GM21717 (cell line): ENCODE data around the gene SLC39A2.
"Not testable (repeated sequence)": the region's sequence is repeated elsewhere in the genome, so short reads cannot be mapped to it uniquely, and the experiment has no call there.

Experiments
- ATAC-seq: cut with Tn5 transposase; IDR thresholded peaks from one replicate; pipeline ENCODE4 v1.9.1; 2021; ENCODE audit warnings: mild to moderate bottlenecking, moderate library complexity; ENCODE audit not compliant: unreplicated experiment

SLC39A2 gene

DNA sequence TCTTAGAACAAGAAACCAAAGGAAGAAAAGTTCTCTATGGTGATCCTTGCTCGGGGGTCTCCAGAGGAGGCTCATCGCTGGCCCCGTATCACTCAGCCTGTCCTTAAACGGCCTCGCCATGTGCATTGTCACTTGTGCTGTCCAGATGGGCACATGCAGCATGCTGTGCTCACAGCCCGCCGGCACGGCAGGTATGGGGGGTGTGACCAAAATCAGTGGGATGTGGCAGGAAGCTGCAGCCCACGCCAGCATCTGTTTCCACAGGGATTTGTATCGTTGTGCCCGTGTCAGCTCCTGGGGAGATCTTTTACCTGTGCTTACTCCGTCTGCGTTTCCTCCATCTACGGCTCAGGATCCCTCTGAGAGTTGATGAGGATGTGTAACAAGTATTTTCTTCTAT lies 2.6 kb upstream of the SLC39A2 start:
- no peak for ATAC-seq

DNA sequence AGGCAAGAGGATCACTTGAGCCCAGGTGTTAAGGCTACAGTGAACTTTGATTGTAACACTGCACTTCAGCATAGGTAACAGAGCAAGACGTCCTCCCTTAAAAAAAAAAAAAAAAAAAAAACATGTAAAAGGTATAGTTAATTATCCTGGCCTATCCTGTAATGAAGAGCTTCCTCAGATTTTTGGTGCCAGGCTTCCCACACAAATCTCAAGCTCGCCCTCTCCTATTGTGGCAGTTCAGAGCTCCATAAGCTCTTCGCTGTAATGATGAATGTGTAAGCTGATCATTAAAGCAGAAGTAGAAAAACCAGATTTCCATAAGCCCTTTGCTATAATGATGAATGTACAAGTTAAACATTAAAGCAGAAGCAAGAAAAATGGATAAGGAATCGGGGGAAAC lies 2.0 kb upstream of the SLC39A2 start:
- ATAC-seq: no peak

DNA sequence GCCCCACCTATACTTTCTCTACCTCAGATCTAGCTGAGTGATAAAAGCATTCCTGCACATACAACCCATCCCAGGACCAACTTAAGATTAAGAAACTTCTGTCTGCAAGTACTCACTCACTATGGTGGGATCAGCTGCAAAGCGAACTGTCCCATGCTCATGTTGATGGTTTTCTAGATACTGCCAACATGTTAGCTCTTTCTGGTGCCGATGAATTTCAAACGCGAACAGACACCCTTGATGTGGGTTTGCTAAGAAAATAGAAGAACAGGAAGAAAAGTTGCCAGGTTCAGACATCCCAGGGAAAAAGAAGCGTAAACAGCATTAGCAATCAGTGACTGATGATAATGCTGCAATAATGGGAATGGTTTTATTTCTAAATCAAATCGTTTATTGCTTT lies 1.5 kb upstream of the SLC39A2 start:
- ATAC-seq: no peak

DNA sequence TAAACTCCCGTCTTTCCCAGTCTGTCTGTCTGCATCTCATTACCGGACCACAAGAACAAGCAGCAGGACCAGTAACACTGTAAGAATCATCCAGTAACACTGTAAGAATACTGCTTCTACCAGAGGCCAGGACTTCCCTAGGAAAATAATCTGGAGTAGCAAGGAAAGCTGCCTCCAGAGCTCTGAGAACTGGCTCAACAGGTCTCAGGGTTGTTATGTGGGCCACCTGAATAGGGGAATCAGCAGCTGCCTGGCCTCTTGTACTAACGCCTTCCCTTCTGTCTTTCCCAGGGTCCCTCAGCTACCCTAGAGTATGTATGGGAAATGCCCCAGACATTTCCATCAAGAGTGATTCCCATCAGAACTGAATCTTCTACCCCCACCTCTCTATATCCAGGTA lies 954 bp upstream of the SLC39A2 start:
- ATAC-seq: no peak

DNA sequence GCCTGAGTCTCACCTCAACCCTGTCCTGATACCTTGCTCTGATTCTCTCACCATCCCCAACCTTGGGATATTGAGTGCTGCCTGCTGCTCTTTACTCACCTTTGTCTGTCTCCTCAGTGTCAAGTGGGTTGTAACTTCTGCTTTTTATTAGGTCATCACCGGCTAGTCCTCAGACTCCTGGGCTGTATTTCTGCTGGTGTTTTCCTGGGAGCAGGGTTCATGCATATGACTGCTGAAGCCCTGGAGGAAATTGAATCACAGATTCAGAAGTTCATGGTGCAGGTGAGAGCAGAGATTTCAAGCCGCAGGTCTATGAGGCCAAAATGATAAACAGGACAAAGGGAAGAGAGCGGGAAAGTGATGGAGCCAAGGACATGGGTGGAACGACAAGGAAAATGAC lies 498 bp downstream of the SLC39A2 start:
- ATAC-seq: no peak

DNA sequence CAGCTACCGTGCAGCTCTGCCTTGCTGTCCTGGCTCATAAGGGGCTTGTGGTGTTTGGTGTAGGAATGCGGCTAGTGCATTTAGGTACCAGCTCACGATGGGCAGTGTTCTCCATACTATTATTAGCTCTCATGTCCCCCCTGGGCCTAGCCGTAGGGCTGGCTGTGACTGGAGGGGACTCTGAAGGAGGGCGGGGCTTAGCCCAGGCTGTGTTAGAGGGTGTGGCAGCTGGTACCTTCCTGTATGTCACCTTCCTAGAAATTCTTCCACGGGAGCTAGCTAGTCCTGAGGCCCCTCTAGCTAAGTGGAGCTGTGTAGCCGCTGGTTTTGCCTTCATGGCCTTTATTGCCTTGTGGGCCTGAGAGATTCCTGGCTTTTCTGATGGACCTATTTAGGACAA lies 2.1 kb downstream of the SLC39A2 start:
- ATAC-seq: no peak

DNA sequence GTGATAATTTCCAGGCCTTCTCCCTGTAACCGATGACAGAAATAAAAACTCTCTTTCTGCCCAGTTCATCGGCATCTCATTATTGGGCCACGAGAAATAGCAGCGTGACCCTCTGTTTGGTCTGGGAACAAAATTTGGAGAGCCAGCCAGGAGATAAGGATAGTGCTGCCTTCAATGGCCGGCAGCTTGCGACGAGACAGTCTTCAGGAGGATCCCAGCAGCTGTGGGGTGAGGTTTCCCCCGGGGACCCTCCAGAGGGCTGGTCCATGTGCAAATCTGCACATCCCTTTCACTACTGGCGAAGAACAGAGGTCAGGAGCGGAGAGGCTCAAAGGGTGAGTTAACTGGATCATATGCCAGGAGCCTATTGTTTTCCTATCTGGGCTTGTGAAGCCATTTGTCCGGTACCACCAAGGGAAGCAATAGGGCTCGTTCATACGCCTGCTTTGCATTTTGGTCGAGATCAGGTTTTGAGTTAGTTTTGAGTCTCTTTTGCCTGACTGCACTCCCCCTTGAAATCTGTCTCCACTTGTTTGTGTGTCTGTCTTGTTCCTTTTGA lies 4.8 kb downstream of the SLC39A2 start:
- no peak for ATAC-seq

DNA sequence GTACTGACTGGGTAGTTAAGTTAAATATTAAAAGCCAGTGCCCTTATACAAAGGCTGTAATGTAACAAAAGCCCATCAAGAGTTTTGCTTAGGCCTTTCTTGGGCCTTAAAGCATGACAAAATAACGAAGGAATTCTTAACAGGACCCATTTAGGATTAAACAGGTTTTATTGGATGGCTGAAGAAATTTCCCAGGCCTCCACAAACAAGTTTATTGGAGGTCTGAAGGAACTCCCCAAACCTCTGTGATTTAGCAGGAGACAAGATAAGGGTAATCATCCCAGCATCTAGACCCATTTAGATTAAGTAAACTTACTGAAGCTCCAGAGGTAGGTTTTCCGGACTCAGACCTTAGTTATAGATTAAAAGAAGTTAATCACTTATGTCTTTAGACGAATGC lies 10.6 kb downstream of the SLC39A2 start:
- not testable (repeated sequence) for ATAC-seq

DNA sequence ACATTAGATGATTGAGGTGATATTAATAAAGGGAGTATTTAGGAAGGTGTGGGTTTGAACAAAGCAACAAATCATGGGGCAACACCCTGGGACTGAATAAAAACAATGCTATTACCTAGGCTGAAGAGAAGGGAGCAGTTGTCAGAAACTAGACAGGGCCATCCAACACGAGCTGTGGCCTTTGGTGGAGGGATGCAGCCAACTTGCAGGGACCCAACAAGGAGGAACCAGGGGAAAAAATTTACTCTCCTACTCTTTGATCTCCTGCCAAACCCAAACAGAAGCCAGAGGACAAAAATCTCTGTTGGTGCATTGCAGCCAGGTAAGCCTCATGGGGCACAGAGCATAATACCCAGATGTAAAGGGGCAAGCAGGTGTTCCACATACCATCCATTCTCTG lies 12.0 kb downstream of the SLC39A2 start:
- no peak for ATAC-seq

DNA sequence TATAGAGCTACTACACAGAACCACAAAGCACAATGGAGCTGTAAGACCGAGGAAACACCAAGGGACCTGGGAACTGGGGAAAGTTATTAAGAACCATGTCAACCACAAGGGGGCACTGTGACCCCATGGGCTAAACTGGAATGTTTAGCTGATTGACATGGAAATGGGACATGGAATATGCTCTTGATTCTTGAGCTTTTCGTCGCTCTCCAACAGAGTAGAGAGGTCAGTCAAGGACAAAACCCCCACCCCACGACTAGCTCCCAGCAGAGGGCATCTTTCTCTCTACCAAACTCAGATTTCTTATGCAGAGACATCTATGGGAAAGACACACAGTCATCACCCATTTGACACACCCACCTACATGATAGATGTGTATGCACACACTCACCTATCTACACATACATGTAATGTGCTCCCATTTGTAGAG lies 15.7 kb downstream of the SLC39A2 start:
- ATAC-seq: no peak

DNA sequence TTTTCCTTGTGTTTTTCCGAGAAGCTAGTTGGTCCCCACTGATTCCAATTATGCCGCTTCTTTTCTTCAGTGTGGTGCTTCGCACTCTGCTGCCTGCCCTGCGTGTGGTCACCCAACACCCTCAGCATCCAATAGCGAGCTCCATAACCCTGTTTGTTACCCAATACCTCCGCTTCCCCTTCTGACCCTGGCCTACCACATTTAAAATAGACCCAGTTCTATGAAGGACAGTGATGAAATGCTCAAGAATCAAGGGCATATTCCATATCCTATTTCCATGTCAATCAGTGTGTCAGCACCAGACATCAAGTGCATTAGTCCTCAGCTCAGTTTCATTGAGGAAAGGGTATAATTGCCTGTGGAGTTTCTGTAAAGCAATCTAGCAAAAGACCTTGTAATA lies 16.2 kb downstream of the SLC39A2 start:
- no peak for ATAC-seq

DNA sequence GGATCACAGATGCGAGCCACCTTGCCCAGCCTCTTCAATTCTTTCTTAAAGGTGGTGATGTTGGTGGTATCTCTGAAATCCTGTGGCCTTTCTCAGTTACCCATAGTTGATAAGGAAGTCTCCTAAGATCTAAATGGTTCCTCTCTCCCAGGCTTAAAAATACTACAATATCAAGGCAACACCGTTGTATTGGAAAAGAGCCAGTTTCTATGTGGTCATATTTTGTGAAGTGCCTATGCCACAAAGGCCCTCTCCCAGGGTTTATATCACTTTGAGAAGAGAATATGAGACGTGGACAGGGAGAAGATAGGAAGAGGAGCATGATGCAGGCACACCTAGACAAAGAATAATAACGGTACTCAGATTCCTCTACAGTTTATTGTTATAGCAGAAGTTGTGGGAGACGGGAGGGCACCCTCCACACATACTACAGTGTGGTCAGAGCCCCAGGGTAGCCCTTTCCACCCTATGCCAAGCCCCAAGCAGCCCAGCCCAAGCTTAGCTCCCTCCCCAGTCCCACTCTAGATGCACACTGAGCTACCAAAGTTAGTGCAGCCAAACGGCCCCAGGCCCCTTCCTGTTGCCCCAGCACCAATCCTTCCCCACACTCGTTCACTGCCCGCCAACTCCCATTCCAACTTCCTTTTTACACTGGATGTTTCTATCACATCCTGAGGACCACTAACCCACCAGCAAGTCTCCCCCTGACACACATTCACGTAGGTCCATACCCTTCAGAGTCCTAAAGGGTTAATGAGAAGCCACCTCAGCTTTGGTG lies 17.5 kb downstream of the SLC39A2 start:
- ATAC-seq: no peak

DNA sequence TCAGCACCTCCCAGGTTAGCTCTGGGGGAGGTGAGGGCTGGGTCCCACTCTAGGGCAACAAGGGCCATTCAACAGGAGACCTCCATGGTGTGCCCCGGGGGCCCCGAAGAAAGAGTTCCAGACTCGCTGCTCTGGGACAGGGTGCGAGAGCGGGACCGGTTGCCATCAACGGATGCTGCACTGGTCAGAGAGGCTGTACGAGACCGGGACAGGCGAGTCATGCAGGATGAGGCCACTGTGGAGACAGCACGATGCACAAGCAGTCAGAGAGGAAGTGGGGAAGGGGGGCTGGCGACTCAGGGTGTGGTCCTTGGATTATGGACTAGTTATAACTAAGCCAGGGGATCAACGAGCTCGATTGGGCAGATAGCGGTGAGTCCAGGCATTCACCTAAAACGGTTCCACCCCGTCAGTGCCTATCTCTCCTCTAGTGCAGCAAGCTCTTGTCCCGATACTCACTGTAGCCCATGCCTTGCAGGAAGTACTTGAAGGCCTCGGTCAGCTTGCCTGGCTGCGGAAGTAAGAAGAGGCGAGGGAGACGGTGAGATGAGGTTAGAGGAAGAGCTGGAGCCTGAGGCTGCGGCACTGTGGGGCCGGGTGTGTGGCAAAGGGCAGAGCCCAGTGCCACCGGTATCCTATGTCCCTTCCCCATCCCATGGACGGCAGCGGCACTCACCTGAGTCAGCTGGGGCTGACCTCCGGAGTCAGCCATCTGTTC lies 18.6 kb downstream of the SLC39A2 start:
- no peak for ATAC-seq

DNA sequence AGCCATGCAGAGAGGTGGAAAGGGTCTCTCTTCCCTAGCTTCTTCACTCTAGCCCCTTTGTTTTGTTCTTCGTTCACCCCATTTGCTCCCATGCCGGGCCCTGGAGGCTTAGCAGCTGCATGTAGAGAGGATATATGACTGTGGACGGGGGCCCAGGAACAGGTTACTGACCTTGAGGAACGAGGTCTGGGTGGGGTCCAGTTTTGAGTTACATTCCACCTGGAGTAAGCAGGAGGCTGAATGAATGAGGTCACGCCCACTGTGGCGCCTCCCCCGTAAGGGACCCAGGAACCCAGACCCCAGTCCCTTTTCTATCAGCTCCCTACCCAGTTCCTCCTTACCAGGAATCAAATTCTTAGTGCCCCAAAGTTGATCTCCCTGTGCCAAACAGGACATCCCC lies 19.2 kb downstream of the SLC39A2 start:
- ATAC-seq: no peak

DNA sequence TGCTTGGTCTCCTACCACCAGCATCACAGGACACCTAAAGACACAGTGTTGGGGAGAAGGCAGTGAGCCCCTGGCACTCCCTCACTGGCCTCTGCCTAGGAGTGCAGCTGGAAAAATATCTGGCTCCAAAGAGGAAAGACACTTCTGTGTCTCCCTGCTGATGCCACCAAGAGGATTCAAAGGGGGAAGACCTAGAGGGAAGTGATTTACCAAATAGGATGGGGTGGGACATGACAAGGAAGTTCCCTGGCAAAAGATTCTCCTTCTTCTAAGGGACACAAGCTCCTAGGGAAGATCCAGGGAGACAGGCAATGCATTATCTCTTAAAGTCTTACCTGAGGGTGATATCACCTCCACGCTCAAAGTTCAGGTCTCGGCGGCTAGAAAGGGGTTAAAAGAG lies 19.7 kb downstream of the SLC39A2 start:
- ATAC-seq: no peak

DNA sequence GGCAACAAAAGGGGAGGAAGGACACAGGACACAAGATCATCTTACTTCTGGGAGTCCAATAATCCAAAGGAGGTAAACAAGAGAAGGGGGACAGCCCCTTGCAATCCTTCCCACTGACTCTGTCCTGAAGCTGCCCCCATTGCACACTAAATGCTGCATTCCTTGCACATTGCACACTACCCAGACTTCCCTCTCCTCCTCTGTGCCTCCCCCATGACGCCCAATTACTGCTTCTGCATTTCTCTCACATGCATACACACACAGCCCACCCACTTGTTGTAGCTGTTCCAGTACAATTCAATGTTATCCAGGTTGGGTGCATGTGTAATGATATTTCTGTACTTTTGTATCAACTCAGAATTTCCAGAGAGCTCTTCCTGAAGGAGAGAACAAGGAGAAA lies 20.3 kb downstream of the SLC39A2 start:
- ATAC-seq: no peak

DNA sequence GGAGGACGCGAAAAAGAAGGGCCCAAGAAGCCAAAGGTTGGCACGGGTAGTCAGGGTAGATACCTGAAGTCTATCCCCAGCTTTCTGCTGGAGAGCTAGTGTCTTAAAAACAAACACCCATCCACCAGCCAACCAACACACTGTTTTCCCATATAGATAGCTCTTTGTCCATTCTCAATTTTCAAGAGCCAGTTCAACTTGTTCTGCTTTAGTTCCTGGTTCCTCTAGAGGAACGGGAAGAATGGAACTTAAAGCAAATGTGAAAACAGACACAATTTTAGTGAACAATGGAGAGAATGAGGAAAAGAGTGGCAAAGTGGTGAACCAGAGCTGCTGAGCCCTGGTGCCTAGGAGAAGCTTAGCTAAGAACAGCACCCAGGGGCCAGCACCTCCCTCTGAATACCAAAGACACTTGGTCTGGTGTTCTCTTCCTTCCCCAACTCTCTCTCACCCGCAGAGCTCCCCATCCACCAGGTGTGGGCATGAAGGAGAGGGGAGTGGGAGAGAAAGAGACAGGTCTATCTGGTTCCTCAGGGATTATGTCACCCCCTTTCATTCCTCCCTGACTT lies 22.0 kb downstream of the SLC39A2 start:
- no peak for ATAC-seq

DNA sequence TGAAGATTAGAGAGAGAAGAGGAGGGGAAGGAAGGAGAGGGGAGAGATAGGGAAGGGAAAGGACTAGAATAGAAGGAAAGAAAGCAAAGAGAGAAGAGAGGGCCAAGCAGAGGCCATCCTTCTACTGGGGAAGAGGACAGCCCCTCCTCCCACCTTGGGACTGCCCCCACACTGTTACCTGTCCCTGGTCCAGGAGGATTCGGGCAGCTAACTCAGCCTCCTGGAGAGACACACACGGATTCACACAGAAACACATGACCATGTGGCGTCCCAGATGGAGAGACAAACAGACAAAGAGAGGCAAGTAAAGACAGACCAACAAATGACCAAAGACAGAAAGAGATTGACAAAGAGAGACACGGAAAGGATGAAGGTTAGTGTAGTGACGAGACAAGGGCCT lies 23.6 kb downstream of the SLC39A2 start:
- ATAC-seq: no peak

DNA sequence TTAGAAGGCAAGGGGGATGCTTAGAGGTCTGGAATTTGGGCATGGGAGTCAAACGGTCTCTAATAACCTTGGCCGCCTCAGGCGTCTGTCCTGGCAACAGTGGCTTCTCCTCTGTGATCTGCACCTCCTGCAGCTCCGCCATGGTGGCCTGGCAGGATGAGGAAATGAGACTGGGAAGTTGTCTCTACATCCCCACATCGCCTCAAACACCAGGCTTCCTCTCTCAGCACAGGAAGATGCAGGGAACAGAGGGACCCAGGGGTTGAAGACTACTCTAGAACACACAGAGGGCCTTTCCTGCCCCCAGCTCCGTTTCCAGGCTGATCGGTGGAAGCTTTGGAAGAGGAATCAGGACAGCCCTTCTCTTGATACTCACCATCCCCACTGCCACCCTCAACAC lies 24.1 kb downstream of the SLC39A2 start:
- ATAC-seq: no peak

DNA sequence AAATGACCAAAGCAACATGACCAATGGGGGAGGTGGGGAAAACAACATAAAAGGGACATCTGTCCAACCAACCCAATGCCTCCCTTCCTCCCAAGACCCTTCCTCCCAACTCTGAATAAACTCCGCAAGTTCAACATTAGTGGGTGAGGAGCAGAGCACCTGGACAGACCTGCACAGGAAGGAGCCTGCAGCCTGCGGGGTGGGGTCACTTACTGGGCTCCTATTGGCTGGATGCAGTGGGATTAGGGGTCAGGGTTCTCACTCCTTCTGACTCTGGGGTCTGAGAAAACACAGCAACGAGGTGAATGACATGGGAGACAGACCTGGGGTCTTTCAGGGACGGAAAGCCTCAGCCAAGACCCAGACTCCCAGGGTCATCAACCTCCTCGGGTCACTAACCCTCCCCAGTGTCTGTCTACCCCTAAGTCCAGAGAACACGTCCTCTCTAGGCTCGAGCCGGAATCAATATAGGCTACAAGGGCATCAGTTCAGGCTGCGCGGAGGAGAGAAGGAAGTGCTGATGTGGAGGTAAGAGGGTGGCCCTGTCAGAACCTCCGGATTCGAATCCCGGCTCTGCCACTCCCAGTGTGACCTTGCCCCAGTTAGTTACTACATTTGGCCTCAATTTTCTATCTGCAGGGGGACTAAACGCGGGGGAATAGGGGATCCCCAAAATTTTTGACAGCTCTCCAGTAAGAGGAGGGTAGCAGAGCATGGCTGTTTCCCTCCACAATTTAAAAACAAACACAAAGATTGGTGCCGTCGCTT lies 24.9 kb downstream of the SLC39A2 start:
- ATAC-seq: no peak
